Activated T-cell treated with anti-CD3 and anti-CD28 coated beads, Interleukin-2, amount 50 U/mL, for 24 hours (primary cell): ENCODE results near the gene CHAD.

Source experiments
- DNase-seq: peaks from one replicate; pipeline ENCODE4 v3.0.0-alpha.2; 2020
- H3K27ac Mint-ChIP-seq: 2 replicates; pipeline ENCODE4 v1.8.0; 2020; ENCODE audit warnings: mild to moderate bottlenecking, mixed read lengths
- H3K27me3 Mint-ChIP-seq: 2 replicates; pipeline ENCODE4 v1.8.0; 2020; ENCODE audit warnings: mixed read lengths
- H3K36me3 Mint-ChIP-seq: 2 replicates; pipeline ENCODE4 v1.8.0; 2020; ENCODE audit warnings: low read depth, mixed read lengths
- H3K4me1 Mint-ChIP-seq: 2 replicates; pipeline ENCODE4 v1.8.0; 2020; ENCODE audit warnings: low read depth, mixed read lengths
- H3K4me3 Mint-ChIP-seq: 2 replicates; pipeline ENCODE4 v1.8.0; 2020; ENCODE audit warnings: mild to moderate bottlenecking, moderate library complexity, mixed read lengths
- H3K9me3 Mint-ChIP-seq: 2 replicates; pipeline ENCODE4 v1.8.0; 2020; ENCODE audit warnings: mixed read lengths

The CHAD gene

DNA sequence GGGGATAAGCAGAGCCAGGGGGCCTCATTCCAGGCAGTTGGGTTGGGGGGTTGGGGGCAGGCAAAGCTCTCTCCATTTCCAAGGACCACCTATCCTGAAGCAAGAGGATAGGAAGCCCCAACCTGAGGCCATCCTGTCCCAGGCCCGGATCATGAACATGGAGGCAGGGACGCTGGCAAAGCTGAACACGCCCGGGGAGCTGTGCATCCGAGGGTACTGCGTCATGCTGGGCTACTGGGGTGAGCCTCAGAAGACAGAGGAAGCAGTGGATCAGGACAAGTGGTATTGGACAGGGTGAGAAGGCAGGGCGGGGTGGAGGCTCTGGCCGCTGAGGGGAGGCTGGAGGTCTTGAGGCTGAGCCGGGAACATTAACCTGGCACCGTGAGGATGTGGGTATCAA, 3.6 kb upstream of the CHAD start:
- Mint-ChIP-seq H3K36me3 (no peaks in the 10 kb centered on the region), H3K27ac (no peak overlapping the region), H3K4me3 (no peak overlapping the region), H3K4me1 (peaks cover 6% of the 10 kb centered on the region), H3K27me3 (peaks cover 23% of the 10 kb centered on the region), H3K9me3 (no peaks in the 10 kb centered on the region)
- no peak for DNase-seq

- DNase-seq = no peak
Measured at GRCh38 chr17:50471009-50471905, 2.6 kb upstream of the CHAD start.

GRCh38 chr17:50470426-50470825, 1.7 kb upstream of the CHAD start:
- H3K27me3 Mint-ChIP-seq = peaks cover 32% of the 10 kb centered on the region
- H3K4me3 Mint-ChIP-seq = no peak overlapping the region
- H3K27ac Mint-ChIP-seq = no peak overlapping the region
- H3K36me3 Mint-ChIP-seq = no peaks in the 10 kb centered on the region
- peaks cover 6% of the 10 kb centered on the region for H3K4me1 Mint-ChIP-seq
- DNase-seq = no peak
- H3K9me3 Mint-ChIP-seq = no peaks in the 10 kb centered on the region

More at GRCh38 chr17:50471009-50471905, 2.6 kb upstream of the CHAD start:
- H3K27me3 Mint-ChIP-seq = peaks cover 28% of the 10 kb centered on the region
- peaks cover 6% of the 10 kb centered on the region for H3K4me1 Mint-ChIP-seq
- H3K36me3 Mint-ChIP-seq = no peaks in the 10 kb centered on the region
- H3K9me3 Mint-ChIP-seq = no peaks in the 10 kb centered on the region
- H3K4me3 Mint-ChIP-seq = no peak overlapping the region
- H3K27ac Mint-ChIP-seq = no peak overlapping the region

- no peak for DNase-seq
- no peaks in the 10 kb centered on the region for H3K9me3 Mint-ChIP-seq
- H3K27me3 Mint-ChIP-seq = peaks cover 34% of the 10 kb centered on the region
- H3K4me1 Mint-ChIP-seq = peaks cover 6% of the 10 kb centered on the region
- H3K36me3 Mint-ChIP-seq = no peaks in the 10 kb centered on the region
- no peak overlapping the region for H3K27ac Mint-ChIP-seq
- no peak overlapping the region for H3K4me3 Mint-ChIP-seq
Measured at GRCh38 chr17:50469671-50470305, 1.1 kb upstream of the CHAD start.

DNA sequence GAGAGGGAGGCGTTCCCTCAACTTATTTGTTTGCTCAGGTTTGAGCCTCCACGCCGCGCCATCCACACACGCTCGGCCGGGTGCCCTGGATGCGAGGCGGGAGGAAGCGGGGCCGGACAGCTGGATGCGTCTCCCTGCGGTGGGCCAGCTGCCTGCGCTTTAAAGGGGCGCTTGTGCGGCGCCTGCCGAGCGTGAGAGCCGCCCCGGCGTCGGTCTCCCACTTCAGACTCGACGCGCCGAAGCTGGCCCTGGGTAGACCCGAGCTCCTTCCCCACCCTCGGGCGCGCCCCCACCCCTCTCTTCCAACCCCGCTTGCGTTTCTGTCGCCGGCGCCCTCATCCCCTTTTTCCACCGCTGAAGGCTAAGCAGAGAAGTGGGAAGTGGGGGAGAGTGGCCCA, 527 bp upstream of the CHAD start:
- Mint-ChIP-seq H3K9me3 (no peaks in the 10 kb centered on the region), H3K27ac (no peak overlapping the region), H3K4me1 (peaks cover 6% of the 10 kb centered on the region), H3K36me3 (no peaks in the 10 kb centered on the region), H3K27me3 (peaks cover 34% of the 10 kb centered on the region), H3K4me3 (no peak overlapping the region)
- no peak for DNase-seq

DNA sequence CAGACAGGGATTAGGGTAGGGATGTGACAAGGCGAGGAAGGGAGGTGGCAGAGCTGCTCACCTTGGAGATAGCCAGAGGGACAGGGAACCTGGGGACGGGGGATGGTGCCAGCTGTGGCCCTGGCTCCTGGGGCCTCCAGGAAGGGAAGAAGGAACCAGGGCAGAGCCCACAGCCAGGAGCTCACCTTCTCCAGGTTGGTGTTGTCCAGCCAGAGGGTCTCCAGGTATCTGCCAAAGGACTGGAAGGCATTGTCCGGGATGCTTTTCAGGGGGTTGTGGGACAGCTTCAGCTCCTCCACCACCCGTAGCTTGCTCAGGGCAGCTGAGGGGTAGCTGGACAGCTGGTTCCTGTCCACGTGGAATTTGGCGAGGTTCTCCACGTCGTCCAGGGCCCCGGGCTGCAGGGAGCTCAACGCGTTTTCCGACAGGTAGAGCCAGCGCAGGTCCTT, 801 bp downstream of the CHAD start:
- DNase-seq = no peak
- H3K27ac Mint-ChIP-seq = no peak overlapping the region

DNA sequence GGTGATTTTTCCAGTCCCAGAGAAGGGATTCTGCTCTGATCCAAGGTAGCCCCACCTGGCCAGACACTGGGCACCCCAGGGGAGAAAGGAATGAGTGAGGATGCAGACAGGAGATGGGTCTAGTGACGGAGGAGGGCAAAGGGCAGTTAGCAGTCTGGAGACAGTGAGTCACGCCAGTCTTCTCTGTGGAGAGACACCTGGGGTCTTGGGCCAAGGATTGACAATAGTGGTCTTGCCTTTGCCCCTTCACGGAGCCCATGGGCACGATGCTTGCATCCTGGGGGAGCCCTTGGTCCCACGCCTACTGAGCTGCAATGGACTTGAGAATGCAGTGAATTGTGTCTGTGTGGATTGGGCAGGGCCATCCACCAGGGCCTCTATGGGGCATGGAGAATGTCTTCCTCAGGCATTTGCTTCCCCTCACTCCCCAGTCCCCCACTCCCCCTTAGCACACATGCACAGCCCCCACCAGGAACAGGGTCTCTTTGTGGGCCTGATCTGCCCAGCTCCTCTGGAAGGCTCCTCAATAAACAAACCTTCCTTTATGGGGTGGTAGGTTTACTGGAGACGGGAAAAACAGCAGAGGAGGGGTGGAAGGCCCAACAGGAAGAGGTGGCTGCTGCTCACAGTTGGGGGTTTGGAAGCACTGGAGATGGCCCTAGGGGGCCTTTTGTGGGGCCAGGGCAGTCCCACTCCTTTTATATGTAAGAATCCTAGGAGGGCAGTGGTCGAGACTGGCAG, 1.4 kb downstream of the CHAD start:
- no peak for DNase-seq
- Mint-ChIP-seq H3K9me3 (no peaks in the 10 kb centered on the region), H3K27me3 (peaks cover 34% of the 10 kb centered on the region), H3K4me3 (no peak overlapping the region), H3K4me1 (peaks cover 6% of the 10 kb centered on the region), H3K27ac (no peak overlapping the region), H3K36me3 (no peaks in the 10 kb centered on the region)

More for the DNA sequence above, 801 bp downstream of the CHAD start:
- Mint-ChIP-seq H3K4me3 (no peak overlapping the region), H3K36me3 (no peaks in the 10 kb centered on the region), H3K9me3 (no peaks in the 10 kb centered on the region), H3K27me3 (peaks cover 34% of the 10 kb centered on the region), H3K4me1 (peaks cover 6% of the 10 kb centered on the region)

- H3K9me3 Mint-ChIP-seq = no peaks in the 10 kb centered on the region
- H3K27ac Mint-ChIP-seq = no peak overlapping the region
- peaks cover 34% of the 10 kb centered on the region for H3K27me3 Mint-ChIP-seq
- H3K36me3 Mint-ChIP-seq = no peaks in the 10 kb centered on the region
- no peak overlapping the region for H3K4me3 Mint-ChIP-seq
- H3K4me1 Mint-ChIP-seq = peaks cover 6% of the 10 kb centered on the region
- DNase-seq = no peak
Measured at GRCh38 chr17:50466371-50467113, 2.1 kb downstream of the CHAD start.

GRCh38 chr17:50465635-50466034, 3.0 kb downstream of the CHAD start:
- no peak overlapping the region for H3K27ac Mint-ChIP-seq
- no peak overlapping the region for H3K4me3 Mint-ChIP-seq
- peaks cover 6% of the 10 kb centered on the region for H3K4me1 Mint-ChIP-seq
- no peaks in the 10 kb centered on the region for H3K36me3 Mint-ChIP-seq
- DNase-seq = no peak
- peaks cover 34% of the 10 kb centered on the region for H3K27me3 Mint-ChIP-seq
- no peaks in the 10 kb centered on the region for H3K9me3 Mint-ChIP-seq

- Mint-ChIP-seq H3K9me3 (no peaks in the 10 kb centered on the region), H3K27ac (no peak overlapping the region), H3K36me3 (no peaks in the 10 kb centered on the region), H3K4me3 (no peak overlapping the region), H3K4me1 (peaks cover 6% of the 10 kb centered on the region), H3K27me3 (peaks cover 34% of the 10 kb centered on the region)
- DNase-seq = no peak
Measured at GRCh38 chr17:50465171-50465570, 3.5 kb downstream of the CHAD start.

DNA sequence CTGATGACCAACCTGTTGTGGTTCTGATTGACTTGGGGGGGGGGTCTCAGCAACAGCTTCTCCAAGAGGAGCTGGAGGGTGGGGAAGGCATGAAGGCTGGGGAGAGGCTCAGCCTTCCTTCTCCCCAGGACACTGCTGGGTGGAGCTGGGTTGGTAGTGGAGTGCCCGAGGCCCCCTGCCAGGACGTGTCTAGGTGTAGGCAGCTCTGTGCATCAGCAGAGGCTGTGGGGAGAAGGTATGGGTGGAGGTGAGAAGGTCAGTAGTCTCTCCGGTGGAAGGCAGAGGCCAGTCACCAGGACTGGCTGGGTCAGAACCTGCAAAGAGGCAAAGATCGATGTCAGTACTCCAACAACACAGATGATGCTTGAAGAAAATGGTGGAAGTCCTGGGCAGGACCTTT, 3.9 kb downstream of the CHAD start:
- DNase-seq = no peak
- Mint-ChIP-seq H3K27me3 (peaks cover 32% of the 10 kb centered on the region), H3K4me1 (peaks cover 6% of the 10 kb centered on the region), H3K4me3 (no peak overlapping the region), H3K27ac (no peak overlapping the region), H3K36me3 (no peaks in the 10 kb centered on the region), H3K9me3 (no peaks in the 10 kb centered on the region)

GRCh38 chr17:50464121-50464520, 4.6 kb downstream of the CHAD start:
- H3K27ac Mint-ChIP-seq = no peak overlapping the region
- H3K27me3 Mint-ChIP-seq = peaks cover 26% of the 10 kb centered on the region
- H3K4me1 Mint-ChIP-seq = peaks cover 4% of the 10 kb centered on the region
- no peaks in the 10 kb centered on the region for H3K36me3 Mint-ChIP-seq
- H3K9me3 Mint-ChIP-seq = no peaks in the 10 kb centered on the region
- no peak for DNase-seq
- no peak overlapping the region for H3K4me3 Mint-ChIP-seq

GRCh38 chr17:50462446-50462845, 6.2 kb downstream of the CHAD start:
- no peak for DNase-seq
- Mint-ChIP-seq H3K27ac (no peak overlapping the region), H3K4me1 (no peaks in the 10 kb centered on the region), H3K36me3 (no peaks in the 10 kb centered on the region), H3K9me3 (no peaks in the 10 kb centered on the region), H3K27me3 (peaks cover 13% of the 10 kb centered on the region), H3K4me3 (no peak overlapping the region)

GRCh38 chr17:50461550-50462132, 7.0 kb downstream of the CHAD start:
- Mint-ChIP-seq H3K27ac (no peak overlapping the region), H3K4me1 (no peaks in the 10 kb centered on the region), H3K27me3 (peaks cover 6% of the 10 kb centered on the region), H3K36me3 (no peaks in the 10 kb centered on the region), H3K9me3 (no peaks in the 10 kb centered on the region), H3K4me3 (no peak overlapping the region)
- DNase-seq = no peak
